MCF 10A (cell line): ENCODE results near the gene SLC7A11. TPM values are rescaled to one million over a fixed set of nuclear protein-coding genes. Genes with fewer than 3 reads are reported as not detected.

ENCODE experiments used
- BruUV-seq: library from RNA; stranded (reverse); fragments of 400-500 nt; replicated peaks from 2 replicates; lab custom pipeline; 2021; lab: Mats Ljungman, UMichigan
- CTCF ChIA-PET: fragments of 300-600 bp; sonication (Branson Sonifier 250); formaldehyde crosslinking; extraction: SDS; loops from one replicate; lab custom pipeline; 2021; ENCODE audit warnings: antibody characterized with exemption, inconsistent platforms; lab: Yijun Ruan, JAX
- POLR2A ChIA-PET: fragments of 300-600, 350-650 bp; sonication (Branson Sonifier 250); formaldehyde crosslinking; extraction: SDS; loops from one replicate; lab custom pipeline; 2020; ENCODE audit warnings: antibody characterized with exemption, inconsistent platforms; lab: Yijun Ruan, JAX
- DNase-seq: peaks from one replicate; pipeline ENCODE4 v3.0.0-alpha.2; 2018; ENCODE audit not compliant: unreplicated experiment
- H3K27ac Mint-ChIP-seq: one replicate; pipeline ENCODE4 v1.8.0; 2022; ENCODE audit warnings: mild to moderate bottlenecking, low read depth, mixed read lengths; ENCODE audit not compliant: unreplicated experiment
- H3K27me3 Mint-ChIP-seq: one replicate; pipeline ENCODE4 v1.8.0; 2022; ENCODE audit warnings: mixed read lengths; ENCODE audit not compliant: insufficient read depth, unreplicated experiment
- H3K36me3 Mint-ChIP-seq: one replicate; pipeline ENCODE4 v1.8.0; 2022; ENCODE audit warnings: mild to moderate bottlenecking, moderate library complexity, mixed read lengths; ENCODE audit not compliant: insufficient read depth, unreplicated experiment
- H3K4me1 Mint-ChIP-seq: one replicate; pipeline ENCODE4 v1.8.0; 2022; ENCODE audit warnings: mixed read lengths; ENCODE audit not compliant: insufficient read depth, unreplicated experiment
- H3K4me3 Mint-ChIP-seq: one replicate; pipeline ENCODE4 v1.8.0; 2022; ENCODE audit warnings: mild to moderate bottlenecking, moderate library complexity, mixed read lengths; ENCODE audit not compliant: unreplicated experiment
- H3K9me3 Mint-ChIP-seq: one replicate; pipeline ENCODE4 v1.8.0; 2022; ENCODE audit warnings: mixed read lengths; ENCODE audit not compliant: unreplicated experiment
- intact Hi-C: fragments of 100-400 bp; cut with micrococcal nuclease; formaldehyde crosslinking; loops from 2 replicates; pipeline ENCODE4 v1.14.1; 2022
- total RNA-seq: library from RNA; stranded (reverse); gene quantifications from 2 replicates; pipeline ENCODE4 v1.2.3, GENCODE V29; 2022
- TF ChIP-seq, protein P1 (sequence below): fragments of 200-600 bp; IDR thresholded peaks from one replicate; pipeline ENCODE4 v1.8.0; 2022; ENCODE audit warnings: antibody characterized with exemption, mild to moderate bottlenecking; ENCODE audit not compliant: unreplicated experiment

Gene SLC7A11
- total RNA-seq, 1 experiment from 2014 or later, result 153 TPM

DNA sequence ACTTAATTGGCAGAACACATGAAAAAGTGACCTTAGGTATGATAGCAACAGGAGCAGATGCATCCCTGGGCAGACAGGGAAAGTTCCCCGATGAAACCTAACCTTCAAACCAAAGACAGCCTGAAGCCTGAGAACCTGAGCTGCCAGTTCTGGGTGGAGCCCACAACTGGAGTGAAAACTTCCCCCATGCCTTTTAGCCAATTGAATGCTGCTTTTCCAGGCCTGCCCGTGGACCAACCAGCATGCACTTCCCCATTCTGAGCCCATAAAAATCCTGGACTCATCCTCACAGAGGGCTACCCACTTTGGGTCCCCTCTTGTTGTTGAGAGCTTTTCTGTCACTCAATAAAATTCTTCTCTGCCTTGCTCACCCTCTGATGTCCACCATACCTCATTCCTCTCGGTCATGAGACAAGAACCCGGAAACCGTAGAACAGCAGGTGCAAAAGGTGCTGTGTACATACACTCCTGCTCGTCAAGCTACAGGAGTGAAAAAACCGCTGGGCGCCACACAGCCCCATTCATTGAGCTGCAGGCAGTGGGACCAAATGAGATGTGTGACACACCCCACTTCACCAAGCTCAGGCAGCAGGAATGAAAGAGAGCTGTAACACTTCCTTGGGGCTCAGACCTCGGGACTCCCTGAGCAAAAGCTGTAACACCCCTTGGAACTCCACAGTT, 13.9 kb upstream of the SLC7A11 start:
- Mint-ChIP-seq H3K27ac (no peak overlapping the region), H3K4me3 (no peak overlapping the region), H3K27me3 (no peaks in the 10 kb centered on the region), H3K4me1 (peaks cover 18% of the 10 kb centered on the region), H3K9me3 (no peaks in the 10 kb centered on the region), H3K36me3 (no peaks in the 10 kb centered on the region)
- CTCF ChIA-PET, result interaction anchor here (0.6 to 0.8 kb wide), 2 partner anchors 11 to 59 kb away, joined by 3 to 5 read pairs; no protein-coding TSS in a partner anchor
- intact Hi-C loops, result no loop called here
- POLR2A ChIA-PET, result interaction anchor here (0.6 to 7.9 kb wide), 2 partner anchors 9 to 13 kb away, joined by 3 to 74 read pairs; partner anchors contain the start of gene SLC7A11
- BruUV-seq, result no TSS peak
- TF ChIP-seq, protein P1, sequence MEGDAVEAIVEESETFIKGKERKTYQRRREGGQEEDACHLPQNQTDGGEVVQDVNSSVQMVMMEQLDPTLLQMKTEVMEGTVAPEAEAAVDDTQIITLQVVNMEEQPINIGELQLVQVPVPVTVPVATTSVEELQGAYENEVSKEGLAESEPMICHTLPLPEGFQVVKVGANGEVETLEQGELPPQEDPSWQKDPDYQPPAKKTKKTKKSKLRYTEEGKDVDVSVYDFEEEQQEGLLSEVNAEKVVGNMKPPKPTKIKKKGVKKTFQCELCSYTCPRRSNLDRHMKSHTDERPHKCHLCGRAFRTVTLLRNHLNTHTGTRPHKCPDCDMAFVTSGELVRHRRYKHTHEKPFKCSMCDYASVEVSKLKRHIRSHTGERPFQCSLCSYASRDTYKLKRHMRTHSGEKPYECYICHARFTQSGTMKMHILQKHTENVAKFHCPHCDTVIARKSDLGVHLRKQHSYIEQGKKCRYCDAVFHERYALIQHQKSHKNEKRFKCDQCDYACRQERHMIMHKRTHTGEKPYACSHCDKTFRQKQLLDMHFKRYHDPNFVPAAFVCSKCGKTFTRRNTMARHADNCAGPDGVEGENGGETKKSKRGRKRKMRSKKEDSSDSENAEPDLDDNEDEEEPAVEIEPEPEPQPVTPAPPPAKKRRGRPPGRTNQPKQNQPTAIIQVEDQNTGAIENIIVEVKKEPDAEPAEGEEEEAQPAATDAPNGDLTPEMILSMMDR, result no peak
- no peak for DNase-seq

DNA sequence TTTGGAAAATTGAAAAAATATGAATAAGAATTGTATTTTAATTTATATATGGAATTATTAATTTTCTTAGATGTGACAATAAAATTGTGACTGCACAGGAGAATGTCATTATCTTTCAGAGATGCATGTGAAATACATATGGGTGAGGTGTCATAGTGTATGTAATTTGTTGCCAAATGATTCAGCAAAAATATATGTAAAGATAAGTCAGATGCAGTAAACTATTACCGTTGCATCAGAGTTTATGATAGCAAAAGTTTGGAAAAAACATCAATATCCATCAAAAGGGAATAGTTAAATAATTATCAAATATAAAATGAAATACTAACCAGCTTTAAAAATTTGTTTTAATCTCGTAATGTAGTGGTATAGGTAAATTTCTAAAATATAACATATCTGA, 10.4 kb upstream of the SLC7A11 start:
- Mint-ChIP-seq H3K36me3 (no peaks in the 10 kb centered on the region), H3K9me3 (no peaks in the 10 kb centered on the region), H3K27ac (peak overlapping the region; percentile 63), H3K4me3 (no peak overlapping the region), H3K27me3 (no peaks in the 10 kb centered on the region), H3K4me1 (peaks cover 12% of the 10 kb centered on the region)
- TF ChIP-seq, protein P1, result no peak
- intact Hi-C loops, result no loop called here
- CTCF ChIA-PET, result interaction anchor here (0.7 kb wide), 1 partner anchor 52 kb away, joined by 5 read pairs; no protein-coding TSS in a partner anchor
- no peak for DNase-seq
- POLR2A ChIA-PET, result interaction anchor here (0.9 to 7.9 kb wide), 5 partner anchors 10 to 56 kb away, joined by 3 to 74 read pairs (median 3); partner anchors contain the start of gene SLC7A11
- no TSS peak for BruUV-seq

DNA sequence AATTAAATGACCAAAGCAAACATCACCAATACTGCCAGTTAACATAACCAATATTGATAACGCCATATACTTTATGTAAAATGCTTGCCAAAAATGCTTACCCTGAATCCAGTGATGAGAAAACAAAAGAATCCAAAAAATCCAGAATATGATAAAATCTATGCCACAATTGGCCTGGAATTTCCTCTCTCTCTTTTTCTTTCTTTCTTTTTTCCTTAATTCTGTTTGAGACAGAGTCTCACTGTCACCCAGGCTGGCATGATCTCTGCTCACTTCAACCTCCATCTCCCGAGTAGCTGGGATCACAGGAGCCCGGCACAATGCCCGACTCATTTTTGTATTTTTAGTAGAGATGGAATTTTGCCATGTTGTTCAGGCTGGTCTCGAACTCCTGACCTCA, 9.8 kb upstream of the SLC7A11 start:
- ChIA-PET POLR2A (interaction anchor here (0.7 to 7.9 kb wide), 3 partner anchors 9 to 143 kb away, joined by 3 to 74 read pairs (median 3); partner anchors contain the start of gene SLC7A11), CTCF (no interaction called here)
- Mint-ChIP-seq H3K4me3 (no peak overlapping the region), H3K27ac (peak overlapping the region; percentile 63), H3K36me3 (no peaks in the 10 kb centered on the region), H3K9me3 (no peaks in the 10 kb centered on the region), H3K4me1 (peaks cover 12% of the 10 kb centered on the region), H3K27me3 (no peaks in the 10 kb centered on the region)
- BruUV-seq, result no TSS peak
- DNase-seq, result no peak
- intact Hi-C loops, result no loop called here
- TF ChIP-seq, protein P1, result no peak

DNA sequence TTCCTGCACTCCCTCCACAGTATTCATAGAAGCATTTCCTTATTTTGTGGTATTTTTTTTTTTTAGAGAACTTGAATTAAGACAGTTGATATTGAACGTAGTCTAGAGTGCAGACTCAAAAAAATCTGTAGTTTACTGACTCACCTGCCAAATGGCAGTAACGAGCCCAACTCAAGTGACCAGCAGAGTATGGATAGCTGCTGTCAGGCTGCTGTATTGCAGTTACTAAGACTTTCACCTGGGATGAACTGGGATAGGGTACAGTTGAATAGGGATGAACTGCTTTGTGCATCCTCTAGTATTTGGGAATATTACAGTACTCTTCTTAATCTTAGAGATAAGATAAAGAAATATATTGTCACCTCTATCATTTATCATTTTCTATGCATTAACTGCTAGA, 7.0 kb upstream of the SLC7A11 start:
- Mint-ChIP-seq H3K27ac (no peak overlapping the region), H3K36me3 (no peaks in the 10 kb centered on the region), H3K4me3 (no peak overlapping the region), H3K4me1 (peaks cover 12% of the 10 kb centered on the region), H3K9me3 (no peaks in the 10 kb centered on the region), H3K27me3 (no peaks in the 10 kb centered on the region)
- intact Hi-C loops, result no loop called here
- TF ChIP-seq, protein P1, result no peak
- DNase-seq, result no peak
- POLR2A ChIA-PET, result interaction anchor here (0.8 kb wide), 1 partner anchor 59 kb away, joined by 3 read pairs; no protein-coding TSS in a partner anchor
- no TSS peak for BruUV-seq
- CTCF ChIA-PET, result no interaction called here
